AG08396 (cell line): ENCODE measurements around the gene AUH.

Source experiments
- DNase-seq: peaks from one replicate; pipeline ENCODE4 v3.0.0; 2012; ENCODE audit warnings: low spot score, mixed read lengths

The AUH gene

GRCh38 chr9:91295357-91295756, 66.4 kb downstream of the AUH start:
- DNase-seq: no peak

- no peak for DNase-seq
Measured at GRCh38 chr9:91291866-91292265, 69.9 kb downstream of the AUH start.

GRCh38 chr9:91289244-91289643, 72.5 kb downstream of the AUH start:
- DNase-seq: no peak

GRCh38 chr9:91285729-91286353, 75.9 kb downstream of the AUH start:
- no peak for DNase-seq

DNA sequence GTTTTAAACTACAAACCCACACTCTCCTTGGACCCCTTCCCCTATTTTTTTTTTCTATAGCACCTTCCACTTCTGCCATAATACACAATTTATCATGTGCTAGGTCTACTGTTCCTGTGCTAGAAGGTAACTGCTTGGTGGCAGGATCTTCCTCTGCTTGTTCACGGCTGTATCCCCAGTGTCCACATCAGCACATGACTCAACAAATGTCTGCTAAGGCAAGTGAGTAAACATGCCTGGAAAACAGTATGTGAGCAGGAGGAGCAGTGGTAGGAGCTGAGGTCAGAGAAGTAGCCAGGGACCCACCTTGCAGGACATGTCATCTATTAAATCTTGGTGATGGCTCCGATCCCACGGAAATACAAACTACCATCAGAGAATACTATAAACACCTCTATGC, 79.4 kb downstream of the AUH start:
- DNase-seq: no peak

DNA sequence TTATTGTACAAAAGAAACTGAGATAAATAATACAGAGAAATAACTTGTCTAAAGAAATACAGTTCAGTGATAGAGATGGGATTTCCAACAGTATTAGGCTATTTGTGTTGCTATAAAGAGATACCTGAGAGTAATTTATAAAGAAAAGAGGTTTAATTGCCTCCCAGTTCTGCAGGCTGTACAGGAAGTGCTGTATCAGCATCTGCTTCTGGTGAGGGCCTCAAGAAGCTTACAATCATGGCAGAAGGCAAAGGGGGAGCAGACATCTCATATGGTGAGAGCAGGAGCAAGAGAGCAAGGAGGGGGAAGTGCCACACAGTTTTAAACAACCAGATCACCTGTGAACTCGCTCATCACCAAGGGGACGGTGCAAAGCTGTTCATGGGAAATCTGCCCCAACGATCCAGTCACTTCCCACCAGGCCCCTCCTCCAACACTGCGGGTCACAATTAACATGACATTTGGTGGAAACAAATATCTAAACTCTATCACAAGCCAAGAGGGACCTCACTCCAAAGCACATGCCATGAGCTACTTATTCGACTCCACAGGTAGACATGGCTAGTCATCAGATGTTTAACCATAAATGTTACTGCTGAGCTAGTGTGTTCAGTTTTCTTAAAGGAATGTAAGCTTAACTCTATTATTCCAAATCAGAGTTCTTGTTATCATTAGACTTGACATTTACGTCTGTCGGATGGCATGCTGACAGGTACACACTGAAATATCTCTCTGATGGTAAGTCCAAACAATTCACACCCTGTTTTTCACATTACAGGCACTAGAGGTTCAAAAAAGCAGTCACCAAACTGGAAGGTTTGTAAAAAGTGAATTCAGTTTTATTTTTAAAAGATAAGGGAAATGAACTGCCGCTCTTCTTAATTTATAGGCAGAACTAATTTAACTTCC, 82.2 kb downstream of the AUH start:
- no peak for DNase-seq

DNA sequence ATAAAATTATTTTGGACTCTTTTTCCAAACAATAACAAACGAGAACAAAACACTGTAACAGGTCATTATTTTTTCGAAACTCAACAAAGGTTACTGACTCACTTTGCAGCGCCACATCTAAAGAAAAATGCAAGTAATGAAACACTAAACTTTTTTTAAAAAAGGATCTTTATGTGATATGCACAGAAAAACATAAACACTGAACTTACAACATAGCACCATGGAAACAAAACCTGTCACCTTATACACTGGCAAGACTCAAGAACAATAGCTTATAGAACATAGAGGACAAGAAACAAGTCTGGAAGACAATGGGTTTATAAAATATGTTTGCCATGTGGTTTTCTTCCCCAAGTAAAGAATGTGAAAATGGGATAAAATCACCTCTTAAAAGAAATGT, 85.2 kb downstream of the AUH start:
- DNase-seq: no peak

- no peak for DNase-seq
Measured at GRCh38 chr9:91275655-91276054, 86.1 kb downstream of the AUH start.

GRCh38 chr9:91274949-91275492, 86.7 kb downstream of the AUH start:
- no peak for DNase-seq

GRCh38 chr9:91273853-91274552, 87.7 kb downstream of the AUH start:
- DNase-seq: peak; percentile 13

DNA sequence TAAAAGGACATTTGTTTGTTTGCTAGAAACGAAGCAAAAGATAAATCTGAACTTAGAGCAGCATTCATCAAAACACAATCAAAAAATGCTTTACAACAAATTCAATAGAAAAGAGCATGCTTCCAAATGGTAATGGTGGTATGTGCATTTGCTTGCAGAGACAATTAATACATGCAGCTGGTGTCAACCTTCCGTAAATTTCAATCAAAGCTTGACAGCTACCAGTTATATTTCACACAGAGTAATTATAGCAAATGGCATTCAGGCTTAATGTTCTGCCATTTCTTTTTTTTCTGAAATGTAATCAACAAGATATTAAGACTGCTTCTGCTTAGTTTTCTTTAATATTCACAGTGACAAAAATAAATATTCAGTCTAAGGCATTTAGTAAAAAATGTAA, 90.6 kb downstream of the AUH start:
- DNase-seq: no peak

DNA sequence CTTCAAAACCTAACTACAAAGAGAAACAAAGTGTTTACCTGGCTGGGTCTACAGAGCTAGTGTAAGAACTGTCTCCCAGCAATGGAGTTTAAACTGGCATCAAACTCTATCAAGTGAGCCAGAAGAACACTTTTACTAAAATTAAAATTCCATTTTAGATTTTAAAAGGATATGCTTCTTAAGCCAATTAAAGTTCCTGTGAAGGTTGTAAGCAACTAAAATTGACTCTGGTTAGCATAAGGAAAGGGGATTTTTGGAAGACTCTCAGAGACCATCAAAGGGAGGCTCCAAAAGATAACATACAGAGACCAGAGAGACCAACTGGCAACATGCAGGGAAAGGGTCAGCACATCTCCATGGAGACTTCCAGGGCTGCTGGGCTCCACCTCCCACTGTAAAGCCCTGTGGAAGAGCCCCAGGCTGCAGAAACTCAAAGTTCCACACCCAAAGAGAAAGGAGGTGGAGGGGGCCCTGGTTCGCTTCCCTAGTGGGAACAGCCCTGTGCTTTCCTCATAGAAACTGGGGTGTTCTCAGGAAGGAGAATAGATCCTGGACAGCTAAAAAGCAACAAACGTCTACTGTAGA, 91.7 kb downstream of the AUH start:
- DNase-seq: no peak

- no peak for DNase-seq
Measured at GRCh38 chr9:91266448-91266847, 95.3 kb downstream of the AUH start.

DNA sequence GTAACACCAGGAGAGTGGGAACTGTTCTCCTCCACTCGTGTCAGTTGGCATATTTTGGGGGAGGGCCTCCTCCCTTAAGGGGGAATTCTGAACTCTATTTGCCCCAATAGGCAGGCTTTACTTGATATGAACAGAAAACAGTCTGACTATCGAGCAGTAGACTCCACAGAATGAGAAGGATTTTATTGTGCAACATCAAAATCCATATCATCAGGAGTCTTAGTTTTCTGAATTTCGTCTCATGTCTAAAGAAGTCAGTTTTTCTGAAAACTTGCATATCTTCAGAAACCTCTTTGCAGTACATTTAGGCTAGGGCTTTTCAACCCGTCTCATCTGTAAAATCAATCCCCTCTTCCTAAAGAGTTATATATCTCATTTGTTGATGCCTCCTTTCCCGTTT, 96.2 kb downstream of the AUH start:
- DNase-seq: no peak

DNA sequence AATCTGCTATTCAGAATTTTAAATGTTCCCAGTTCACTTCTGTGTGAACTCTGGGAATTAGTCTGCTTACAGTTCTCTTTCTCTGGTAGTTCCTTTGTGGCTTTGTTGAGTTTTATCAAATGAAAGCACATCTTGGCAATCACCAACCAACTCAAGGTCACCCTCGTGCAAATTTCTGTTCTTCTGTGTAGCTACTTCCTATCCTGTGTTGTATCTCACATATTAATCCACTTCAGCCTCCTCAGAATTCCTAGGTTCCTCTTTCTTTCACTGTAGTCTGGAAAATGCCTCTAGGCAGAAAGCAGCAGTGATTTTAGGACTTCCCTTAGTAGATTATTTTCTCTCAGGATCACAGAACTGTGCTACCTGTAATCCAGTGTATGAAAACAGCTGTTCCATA, 100.3 kb downstream of the AUH start:
- DNase-seq: no peak

GRCh38 chr9:91259162-91259561, 102.6 kb downstream of the AUH start:
- no peak for DNase-seq

DNA sequence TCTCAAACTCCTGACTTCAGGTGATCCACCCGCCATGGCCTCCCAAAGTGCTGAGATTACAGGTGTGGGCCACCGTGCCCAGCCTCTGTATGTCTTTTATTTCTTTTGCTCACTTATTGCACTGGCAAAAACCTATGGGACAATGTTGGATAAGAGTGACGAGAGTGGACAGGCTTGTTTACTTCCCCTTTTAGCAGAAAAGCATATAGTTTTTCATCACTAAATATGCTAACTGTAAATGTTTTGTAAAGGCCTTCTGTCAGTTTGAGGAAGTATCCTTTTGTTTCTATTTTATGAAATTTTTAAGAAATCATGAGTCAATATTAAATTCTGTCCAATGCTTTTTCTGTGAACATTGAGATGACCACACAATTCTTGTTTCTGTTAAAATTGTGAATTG, 103.3 kb downstream of the AUH start:
- no peak for DNase-seq

DNA sequence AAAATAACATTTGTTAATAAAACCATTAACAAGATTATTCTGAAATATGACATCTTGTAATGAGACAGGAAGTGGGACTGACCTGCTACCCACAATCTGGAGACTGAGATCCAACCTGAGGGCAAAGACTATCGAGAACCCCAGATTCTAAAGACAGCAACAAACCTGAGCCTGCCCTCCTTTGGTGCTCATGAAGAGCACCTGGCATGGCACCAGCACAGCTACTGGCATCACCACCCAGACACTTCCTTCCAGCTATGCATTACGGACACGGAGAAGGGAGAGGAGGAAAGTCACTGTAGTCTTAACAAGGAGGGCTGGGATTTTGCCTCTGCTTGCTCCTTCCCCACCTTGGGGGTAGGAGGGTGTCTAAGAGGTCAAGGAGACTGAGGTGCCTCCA, 105.5 kb downstream of the AUH start:
- DNase-seq: no peak

GRCh38 chr9:91255327-91255726, 106.4 kb downstream of the AUH start:
- DNase-seq: peak; percentile 61

- no peak for DNase-seq
Measured at GRCh38 chr9:91253488-91253887, 108.2 kb downstream of the AUH start.

DNA sequence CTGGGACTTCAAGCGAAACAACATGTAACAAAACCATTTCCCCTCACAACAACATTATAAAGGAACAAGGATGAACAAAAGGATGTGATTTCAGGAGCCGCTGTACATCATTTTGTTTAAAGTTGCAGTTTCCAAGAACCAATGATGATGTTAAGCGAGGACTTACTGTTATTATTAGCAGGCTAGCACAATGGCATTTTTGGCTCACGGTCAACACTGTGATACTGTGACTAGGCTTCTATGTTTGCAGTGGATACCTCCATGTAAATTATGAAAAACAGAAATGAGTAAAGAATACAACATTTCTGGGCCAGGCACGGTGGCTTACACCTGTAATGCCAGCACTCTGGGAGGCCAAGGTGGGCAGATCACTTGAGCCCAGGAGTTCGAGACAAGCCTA, 113.0 kb downstream of the AUH start:
- DNase-seq: no peak

DNA sequence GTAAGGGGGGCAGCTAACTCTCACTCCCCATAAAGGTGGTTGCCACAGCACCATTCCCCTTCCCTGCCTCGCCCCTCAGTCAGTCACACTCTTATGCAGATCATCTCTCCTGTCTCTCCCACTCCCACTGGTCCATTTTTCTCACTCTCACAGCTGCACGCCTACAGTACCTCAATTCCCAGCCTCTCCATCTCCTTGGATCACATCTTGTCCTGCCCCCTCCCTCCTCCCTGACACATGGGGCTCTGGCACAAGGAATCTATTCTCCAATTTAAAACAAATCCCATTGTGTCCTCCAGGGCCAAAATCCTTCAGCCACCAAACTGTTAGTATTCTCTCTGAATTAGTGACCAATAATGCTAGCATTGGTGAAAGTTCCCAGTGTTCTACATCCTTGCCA, 114.4 kb downstream of the AUH start:
- DNase-seq: no peak
